Upper lobe of left lung (tissue), 6 donors: ENCODE data around the gene VDAC1. TPM values are rescaled to one million over a fixed set of nuclear protein-coding genes. Genes with fewer than 3 reads are reported as not detected.

Source experiments
- ATAC-seq, 2 donors: fragments of 200-7000 bp; cut with Tn5 transposase; one replicate each; pipeline ENCODE4 v1.9.1; 2022; ENCODE audit warnings: mild to moderate bottlenecking in 2 of 2, moderate library complexity in 2 of 2; ENCODE audit not compliant: low FRiP score in 2 of 2
- DNase-seq, 2 donors: peaks; one replicate each; pipeline ENCODE4 v3.0.0-alpha.2; 2019 to 2020
- H3K27ac ChIP-seq, 4 donors: fragments of 200-600 bp; sonication (generic); one replicate each; pipeline ENCODE4 v1.5.1; 2016 to 2019
- H3K27me3 ChIP-seq, 4 donors: fragments of 200-600 bp; sonication (generic); one replicate each; pipeline ENCODE4 v1.5.1; 2017 to 2019
- H3K36me3 ChIP-seq, 4 donors: fragments of 200-600 bp; sonication (generic); one replicate each; pipeline ENCODE4 v1.5.1; 2016 to 2019
- H3K4me1 ChIP-seq, 4 donors: fragments of 200-600 bp; sonication (generic); one replicate each; pipeline ENCODE4 v1.5.1; 2018 to 2019
- H3K4me3 ChIP-seq, 4 donors: fragments of 200-600 bp; sonication (generic); one replicate each; pipeline ENCODE4 v1.5.1; 2017 to 2019; ENCODE audit warnings: mild to moderate bottlenecking in 2 of 4, moderate library complexity in 1 of 4
- H3K9me3 ChIP-seq, 4 donors: fragments of 200-600 bp; sonication (generic); one replicate each; pipeline ENCODE4 v1.5.1; 2018 to 2019
- CTCF ChIP-seq, 6 experiments: fragments of 450-650 bp in 4 of 6; fragments of 200-600 bp in 2 of 6; sonication (generic) in 2 of 6; IDR thresholded peaks; one replicate each; pipeline ENCODE4 v1.5.1; 2016 to 2019; ENCODE audit warnings: antibody characterized with exemption in 6 of 6
- EP300 ChIP-seq, 4 donors: sonication (generic); formaldehyde crosslinking; IDR thresholded peaks; one replicate each; pipeline ENCODE4 v1.5.1; 2017; ENCODE audit warnings: antibody characterized with exemption in 4 of 4, control low read depth in 2 of 4
- POLR2A ChIP-seq, 4 donors: fragments of 450-650 bp; IDR thresholded peaks; one replicate each; pipeline ENCODE4 v1.5.1; 2016 to 2017; ENCODE audit warnings: antibody characterized with exemption in 4 of 4, mild to moderate bottlenecking in 2 of 4
- POLR2AphosphoS5 ChIP-seq, 2 donors: sonication (generic); formaldehyde crosslinking; IDR thresholded peaks; one replicate each; pipeline ENCODE4 v1.5.1; 2017; ENCODE audit warnings: antibody characterized with exemption in 2 of 2
- WGBS, 2 donors: methylation state at CpG; one replicate each; pipeline ENCODE4 v1.1.5; 2017 to 2018; 5-methylcytosine and 5-hydroxymethylcytosine counted together
- total RNA-seq, 6 donors: library from RNA; depleted of rRNA in 4 of 6; stranded (reverse); fragments of >200 nt in 4 of 6; gene quantifications; one replicate each; pipeline versions ENCODE4 v1.1.0 to v1.2.1, GENCODE V29; 2016 to 2021
- donor health status: DM: no; HTN: no; CAD: no; lungs with moderate emphysema.
- donor health status: DM: no; HTN: yes; CAD: no; lungs with severe emphysema.

Gene VDAC1
- total RNA-seq, 6 donors from 2014 or later = 66.0 to 121 (median 98.5) TPM

GRCh38 chr5:133925866-133926488 is 78.8 kb downstream of the VDAC1 start:
- Histone ChIP-seq H3K4me3 (no peak overlapping the region), H3K9me3 (no peaks in the 10 kb centered on the region), H3K36me3 (no peaks in the 10 kb centered on the region), H3K27ac (no peak overlapping the region), H3K27me3 (no peaks in the 10 kb centered on the region), H3K4me1 (peaks cover 0 to 6% (median 0%) of the 10 kb centered on the region in 4 donors)
- no peak for ATAC-seq
- no peak for DNase-seq
- TF ChIP-seq EP300 (IDR thresholded peaks at IDR 0.05) (no peak), POLR2AphosphoS5 (IDR thresholded peaks at IDR 0.05) (no peak), POLR2A (IDR thresholded peaks at IDR 0.05) (no peak), CTCF (IDR thresholded peaks at IDR 0.05) (no peak)
- WGBS, 2 donors = 90 to 100% methylated on average over 6 to 11 of the region's 12 CpGs

DNA sequence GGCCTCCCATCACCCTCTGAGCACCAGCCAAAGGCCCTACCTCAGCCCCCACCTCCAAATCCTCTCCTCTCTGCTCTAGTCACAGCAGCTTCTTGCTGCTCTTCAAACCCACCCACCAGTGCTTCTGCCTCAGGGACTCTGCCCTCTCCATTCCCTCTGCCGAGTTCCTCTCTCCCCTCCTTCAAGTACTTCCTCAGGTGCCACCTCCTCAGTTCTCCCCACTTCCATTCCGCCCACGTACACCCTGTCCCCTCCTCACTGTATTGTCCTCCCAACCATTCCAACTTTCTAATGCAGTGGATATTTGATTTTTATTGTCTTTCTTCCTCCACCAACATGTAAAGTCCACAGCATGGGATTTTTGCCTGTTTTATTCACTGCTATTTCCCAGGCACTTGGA is 79.5 kb downstream of the VDAC1 start:
- Histone ChIP-seq H3K27me3 (no peaks in the 10 kb centered on the region), H3K36me3 (no peaks in the 10 kb centered on the region), H3K9me3 (no peaks in the 10 kb centered on the region), H3K27ac (no peak overlapping the region), H3K4me3 (no peak overlapping the region), H3K4me1 (peaks cover 0 to 6% (median 0%) of the 10 kb centered on the region in 4 donors)
- ATAC-seq (no peak), DNase-seq (no peak)
- 59 to 76% methylated on average over 3 of the region's 3 CpGs for WGBS, 2 donors
- TF ChIP-seq POLR2AphosphoS5 (IDR thresholded peaks at IDR 0.05) (no peak), CTCF (IDR thresholded peaks at IDR 0.05) (no peak), EP300 (IDR thresholded peaks at IDR 0.05) (no peak), POLR2A (IDR thresholded peaks at IDR 0.05) (no peak)

GRCh38 chr5:133924221-133924920 is 80.4 kb downstream of the VDAC1 start:
- WGBS, 2 donors = 37% methylated on average over 5 of the region's 5 CpGs
- ATAC-seq (no peak), DNase-seq (no peak)
- H3K36me3 ChIP-seq = no peaks in the 10 kb centered on the region
- no peak overlapping the region for H3K4me3 ChIP-seq
- H3K27me3 ChIP-seq = no peaks in the 10 kb centered on the region
- TF ChIP-seq POLR2AphosphoS5 (IDR thresholded peaks at IDR 0.05) (no peak), EP300 (IDR thresholded peaks at IDR 0.05) (no peak), CTCF (IDR thresholded peaks at IDR 0.05) (no peak), POLR2A (IDR thresholded peaks at IDR 0.05) (no peak)
- H3K4me1 ChIP-seq = peaks cover 0 to 6% (median 0%) of the 10 kb centered on the region in 4 donors
- no peak overlapping the region for H3K27ac ChIP-seq
- H3K9me3 ChIP-seq = no peaks in the 10 kb centered on the region

DNA sequence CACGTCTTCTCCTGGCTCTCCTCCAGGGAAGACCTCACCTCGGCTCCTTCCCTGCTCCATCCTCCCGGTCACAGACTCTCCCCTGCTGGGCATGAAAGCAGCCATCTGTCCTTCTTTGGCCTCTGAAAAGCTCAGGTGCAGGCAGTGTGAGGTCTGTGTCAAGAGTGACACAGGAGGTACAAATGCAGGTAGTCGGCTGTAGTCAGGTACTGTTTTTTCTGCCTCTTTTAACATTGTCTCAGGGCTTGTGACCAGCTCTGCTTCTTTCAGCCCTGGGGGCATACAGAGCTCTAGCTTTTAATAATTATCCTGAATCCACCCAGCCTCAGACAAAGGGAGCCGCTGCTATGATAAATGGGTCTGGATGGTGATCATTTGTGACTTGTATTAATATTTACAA is 82.8 kb downstream of the VDAC1 start:
- no peak for TF ChIP-seq POLR2AphosphoS5 (IDR thresholded peaks at IDR 0.05)
- TF ChIP-seq EP300 (IDR thresholded peaks at IDR 0.05) = no peak
- no peak for TF ChIP-seq POLR2A (IDR thresholded peaks at IDR 0.05)
- TF ChIP-seq CTCF (IDR thresholded peaks at IDR 0.05) = no peak
- 62 to 70% methylated on average over 5 of the region's 5 CpGs for WGBS, 2 donors
- H3K4me3 ChIP-seq = no peak overlapping the region
- H3K36me3 ChIP-seq = no peaks in the 10 kb centered on the region
- DNase-seq (no peak), ATAC-seq (no peak)
- no peaks in the 10 kb centered on the region for H3K27me3 ChIP-seq
- no peak overlapping the region for H3K27ac ChIP-seq
- H3K9me3 ChIP-seq = no peaks in the 10 kb centered on the region
- H3K4me1 ChIP-seq = peaks cover 0 to 3% (median 0%) of the 10 kb centered on the region in 4 donors

Other genes with a start within 250 kb of the VDAC1 start
- 10 to 100 TPM; 15.1 to 65.5 (median 39.7) TPM for gene C5orf15, start 36.4 kb downstream of the VDAC1 start, total RNA-seq
- gene TCF7, start 109.7 kb upstream of the VDAC1 start, total RNA-seq = 1 to 10 TPM; 3.5 to 7.4 (median 5.8) TPM
- 100 to 1,000 TPM in 5 of 6 donors, 10 to 100 TPM in 1; 24.1 to 232 (median 162) TPM for gene SKP1, start 172.0 kb upstream of the VDAC1 start, total RNA-seq
- 100 to 1,000 TPM in 4 of 6 donors, 10 to 100 TPM in 2; 62.9 to 246 (median 118) TPM for gene PPP2CA, start 221.1 kb upstream of the VDAC1 start, total RNA-seq